ENCODE measurements around the gene OSBPL2.

GRCh38 chr20:62238569-62239277, 402 bp downstream of the OSBPL2 start:
- TF ChIP-seq CTCF (IDR thresholded peaks at IDR 0.05) (no peak), POLR2AphosphoS5 (IDR thresholded peaks at IDR 0.05) (no peak)
